Stimulated activated CD4-positive, alpha-beta T cell treated with anti-CD3 and anti-CD28 coated beads, Interleukin-2, amount 100 ng/mL, for 4 hours (primary cell): Measurements from ENCODE around the gene CDK5.
A peak's percentile ranks its signal among the peaks of the same experiment; 100 is the strongest.
"Not testable (repeated sequence)": the region's sequence is repeated elsewhere in the genome, so short reads cannot be mapped to it uniquely, and the experiment has no call there.

Experiments
- DNase-seq: peaks from one replicate; pipeline ENCODE4 v3.0.0-alpha.2; 2020; ENCODE audit warnings: low read depth

The CDK5 gene

GRCh38 chr7:151056666-151057505, 811 bp downstream of the CDK5 start:
- no peak for DNase-seq

- no peak for DNase-seq
Measured at GRCh38 chr7:151056283-151056665, 1.4 kb downstream of the CDK5 start.

GRCh38 chr7:151053751-151054150, 3.9 kb downstream of the CDK5 start:
- DNase-seq, result no peak

- DNase-seq, result no peak
Measured at GRCh38 chr7:151053096-151053495, 4.6 kb downstream of the CDK5 start.

GRCh38 chr7:151051108-151051507, 6.6 kb downstream of the CDK5 start:
- DNase-seq, result peak; percentile 19

GRCh38 chr7:151048911-151049463, 8.7 kb downstream of the CDK5 start:
- DNase-seq, result no peak

GRCh38 chr7:151047976-151048815, 9.5 kb downstream of the CDK5 start, which contains the start of gene ASIC3:
Gene ASIC3 (plus strand): TSS chr7:151048531. CDS start chr7:151048886, 355 bp downstream.
- DNase-seq, result no peak

GRCh38 chr7:151046603-151047573, 10.8 kb downstream of the CDK5 start:
- no peak for DNase-seq

GRCh38 chr7:151045967-151046366, 11.7 kb downstream of the CDK5 start:
- no peak for DNase-seq

- no peak for DNase-seq
Measured at GRCh38 chr7:151045262-151045661, 12.4 kb downstream of the CDK5 start.

- DNase-seq, result no peak
Measured at GRCh38 chr7:151043959-151044358, 13.7 kb downstream of the CDK5 start.

- not testable (repeated sequence) for DNase-seq
Measured at GRCh38 chr7:151043449-151043848, 14.2 kb downstream of the CDK5 start.

- DNase-seq, result no peak
Measured at GRCh38 chr7:151040616-151041375, 16.9 kb downstream of the CDK5 start.

GRCh38 chr7:151039850-151040548, 17.7 kb downstream of the CDK5 start:
- DNase-seq, result no peak

GRCh38 chr7:151038951-151039849, 18.5 kb downstream of the CDK5 start:
- DNase-seq, result peak; percentile 74

GRCh38 chr7:151035902-151036301, 21.8 kb downstream of the CDK5 start:
- DNase-seq, result no peak

GRCh38 chr7:151035026-151035717, 22.5 kb downstream of the CDK5 start:
- DNase-seq, result no peak

- no peak for DNase-seq
Measured at GRCh38 chr7:151034312-151035025, 23.2 kb downstream of the CDK5 start.
